GM19455 (cell line): ENCODE measurements around the gene MYOM1.

ENCODE experiments used
- ATAC-seq: cut with Tn5 transposase; IDR thresholded peaks from one replicate; pipeline ENCODE4 v1.9.1; 2021; ENCODE audit not compliant: unreplicated experiment

The MYOM1 gene

DNA sequence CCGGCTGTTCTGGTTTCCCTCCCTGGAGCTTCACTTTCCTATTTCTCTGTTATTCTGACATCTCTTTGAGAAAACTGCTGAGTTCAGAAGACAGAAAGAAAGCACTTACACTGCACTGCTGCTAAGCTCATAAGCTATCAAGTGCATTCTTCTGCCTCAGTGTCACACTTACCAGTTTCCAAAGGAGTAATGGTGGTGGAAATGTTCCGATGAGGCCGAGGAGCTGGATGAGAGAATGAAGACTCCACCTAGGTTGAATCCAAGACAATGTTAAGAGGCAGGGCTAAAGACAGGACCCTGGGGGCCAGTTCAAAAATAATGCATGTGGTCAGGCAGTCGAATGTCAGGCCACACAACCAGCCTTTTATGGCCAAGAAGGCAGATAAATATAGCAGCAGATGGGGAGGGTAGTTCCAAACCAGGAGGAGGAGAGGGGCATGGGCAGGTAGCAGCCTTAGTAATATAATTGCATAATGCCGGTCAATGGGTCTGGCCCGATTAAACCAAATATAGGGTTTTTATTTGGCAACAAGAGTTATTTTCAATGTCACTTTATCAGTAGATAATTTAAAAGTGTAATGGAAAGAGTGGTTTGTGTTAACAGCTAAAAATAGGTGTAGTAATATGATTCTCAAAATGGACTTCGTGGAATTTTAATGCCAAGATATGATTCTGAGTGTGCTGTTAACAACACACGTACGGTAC lies at the start of gene MYOM1:
MYOM1 (minus strand) TSS at position 338 of the 705 bp plus-strand sequence. CDS start 4,745 bp downstream, outside the sequence.
- ATAC-seq, result no peak

DNA sequence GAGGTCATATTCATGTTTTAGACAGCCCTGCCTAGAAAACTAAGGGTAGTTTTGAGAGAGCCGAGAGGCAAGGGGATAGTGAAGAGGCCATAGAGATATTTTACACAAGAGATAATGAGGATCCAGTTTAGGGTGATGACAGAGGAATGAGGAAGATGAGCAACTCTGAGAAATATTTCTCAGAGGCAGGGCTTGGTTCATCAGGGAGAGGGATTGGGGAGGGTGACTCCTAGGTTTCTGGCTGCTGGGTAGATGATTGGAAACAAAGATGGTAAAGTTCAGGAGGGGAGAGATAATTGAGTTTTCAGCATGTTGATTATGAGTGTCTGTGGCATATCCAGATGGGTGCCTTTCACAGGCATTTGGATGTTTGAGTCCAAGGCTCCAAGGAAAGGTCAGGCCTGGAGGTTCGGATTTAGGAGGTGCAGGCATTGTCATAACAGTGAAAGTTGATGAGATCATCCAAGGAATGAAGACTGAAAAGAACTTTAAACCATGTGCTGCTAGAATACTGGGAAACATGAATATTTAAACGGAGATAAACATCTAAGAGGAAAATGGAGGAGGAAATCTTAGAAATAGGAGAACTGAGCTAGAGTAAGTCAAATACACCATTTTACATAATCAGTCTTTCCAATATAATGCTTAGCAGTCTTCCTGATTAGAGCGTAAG lies 49.6 kb upstream of the MYOM1 start:
- no peak for ATAC-seq

DNA sequence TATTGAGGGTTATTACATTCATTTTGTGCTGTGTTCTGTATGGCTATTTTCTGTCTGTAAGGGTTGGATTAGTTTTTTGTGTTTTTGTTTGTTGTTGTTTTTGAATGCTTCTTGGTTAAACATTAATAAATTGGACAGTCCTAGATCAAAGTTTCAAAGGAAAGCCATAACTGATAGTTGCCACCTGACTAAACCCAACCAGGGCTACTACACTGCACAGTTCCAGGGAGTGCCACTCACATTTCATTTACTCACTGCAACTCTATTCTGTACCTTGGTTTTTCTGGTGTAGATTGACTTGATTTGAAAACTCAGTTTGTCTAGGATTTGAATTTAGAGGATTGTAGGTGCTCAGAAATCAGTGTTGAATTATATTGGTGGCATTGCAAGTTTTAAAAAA lies 48.5 kb upstream of the MYOM1 start:
- ATAC-seq, result no peak

DNA sequence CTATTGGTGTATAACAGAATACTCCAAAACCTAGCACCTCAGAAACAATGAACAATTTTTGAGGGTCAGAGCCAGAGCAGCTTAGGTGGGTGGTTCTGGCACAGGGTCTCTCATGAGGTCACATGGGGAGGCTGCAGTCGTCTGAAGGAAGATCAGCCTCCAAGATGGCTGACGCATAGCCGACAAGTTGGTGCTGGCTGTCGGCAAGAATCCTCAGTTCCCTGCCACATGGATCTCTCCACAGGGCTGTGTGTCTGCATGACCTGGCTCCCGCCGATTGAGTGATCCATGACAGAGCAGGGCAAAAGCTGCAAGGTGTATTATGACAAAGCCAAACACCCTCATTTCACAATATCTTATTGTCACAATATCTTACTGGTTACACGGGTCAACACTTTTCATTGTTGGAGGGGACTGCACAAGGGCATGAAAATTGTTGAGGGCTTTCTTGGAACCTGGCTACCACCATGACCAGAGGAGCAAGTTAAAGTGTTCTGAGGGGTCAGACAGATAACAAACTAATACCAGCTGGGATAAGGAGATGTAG lies 46.4 kb upstream of the MYOM1 start:
- no peak for ATAC-seq

DNA sequence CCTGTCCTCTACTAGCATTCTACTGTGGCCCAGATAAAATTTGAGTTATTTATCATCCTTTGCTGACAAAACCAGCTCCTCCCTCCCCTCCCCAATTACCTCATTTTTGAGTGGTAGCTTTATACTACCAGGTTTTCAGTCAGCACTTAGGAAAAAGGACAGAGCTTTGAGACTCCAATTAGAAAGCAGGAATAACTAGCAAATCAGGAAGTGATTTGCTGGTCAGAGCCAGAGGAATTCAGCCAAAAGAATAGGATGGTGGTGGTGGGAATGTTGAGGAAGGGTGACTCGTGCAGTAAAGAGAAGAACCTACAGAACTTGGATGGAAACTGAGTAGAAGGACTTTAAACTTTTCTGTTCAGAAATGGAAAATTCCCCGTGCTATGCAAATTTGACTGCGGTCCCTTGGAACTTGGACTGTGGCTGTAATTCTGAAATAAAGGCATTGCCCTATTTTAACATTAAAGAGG lies 45.8 kb upstream of the MYOM1 start:
- ATAC-seq, result no peak

DNA sequence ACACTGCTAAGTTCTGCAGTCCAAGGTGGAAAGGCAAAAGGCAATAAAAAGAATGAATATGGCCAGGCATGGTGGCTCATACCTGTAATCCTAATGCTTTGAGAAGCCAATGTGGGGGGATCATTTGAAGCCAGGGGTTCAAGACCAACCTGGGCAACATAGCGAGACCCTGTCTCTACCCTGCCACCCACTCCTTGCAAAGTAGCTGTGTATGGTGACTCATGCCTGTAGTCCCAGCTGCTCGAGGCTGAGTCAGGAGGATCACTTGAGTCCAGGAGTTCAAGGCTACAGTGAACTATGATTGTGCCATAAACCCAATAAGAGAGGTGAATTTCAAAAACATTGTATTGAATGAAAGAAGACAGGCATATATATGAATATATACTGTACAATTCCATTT lies 44.6 kb upstream of the MYOM1 start:
- ATAC-seq, result no peak

DNA sequence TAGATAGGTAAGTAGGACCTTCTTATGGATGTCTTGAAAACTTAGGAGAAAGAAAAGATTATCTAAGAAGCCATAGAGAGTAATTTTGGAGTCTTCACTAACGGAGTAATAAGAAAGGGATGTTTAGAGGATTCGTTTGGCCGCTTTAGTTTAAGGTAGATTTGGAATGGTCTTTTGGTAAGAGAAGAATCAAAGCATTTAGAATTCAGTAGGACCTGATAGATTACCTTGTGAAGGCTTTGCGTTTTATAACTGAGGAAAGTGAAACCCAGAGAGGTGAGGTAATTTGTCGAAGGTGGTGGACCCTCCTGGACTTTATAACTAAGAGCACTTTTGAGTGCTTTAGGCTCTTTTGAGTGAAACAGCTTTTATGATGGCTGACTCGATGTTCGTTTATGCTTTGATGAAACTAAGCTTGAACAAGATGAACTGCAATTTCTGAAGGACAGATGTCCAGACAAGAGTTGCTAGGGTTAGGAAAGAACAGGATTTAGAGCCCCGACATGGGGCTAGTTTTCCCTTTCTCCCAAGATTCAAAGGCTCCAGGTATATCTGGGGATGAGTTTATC lies 43.4 kb upstream of the MYOM1 start:
- no peak for ATAC-seq

DNA sequence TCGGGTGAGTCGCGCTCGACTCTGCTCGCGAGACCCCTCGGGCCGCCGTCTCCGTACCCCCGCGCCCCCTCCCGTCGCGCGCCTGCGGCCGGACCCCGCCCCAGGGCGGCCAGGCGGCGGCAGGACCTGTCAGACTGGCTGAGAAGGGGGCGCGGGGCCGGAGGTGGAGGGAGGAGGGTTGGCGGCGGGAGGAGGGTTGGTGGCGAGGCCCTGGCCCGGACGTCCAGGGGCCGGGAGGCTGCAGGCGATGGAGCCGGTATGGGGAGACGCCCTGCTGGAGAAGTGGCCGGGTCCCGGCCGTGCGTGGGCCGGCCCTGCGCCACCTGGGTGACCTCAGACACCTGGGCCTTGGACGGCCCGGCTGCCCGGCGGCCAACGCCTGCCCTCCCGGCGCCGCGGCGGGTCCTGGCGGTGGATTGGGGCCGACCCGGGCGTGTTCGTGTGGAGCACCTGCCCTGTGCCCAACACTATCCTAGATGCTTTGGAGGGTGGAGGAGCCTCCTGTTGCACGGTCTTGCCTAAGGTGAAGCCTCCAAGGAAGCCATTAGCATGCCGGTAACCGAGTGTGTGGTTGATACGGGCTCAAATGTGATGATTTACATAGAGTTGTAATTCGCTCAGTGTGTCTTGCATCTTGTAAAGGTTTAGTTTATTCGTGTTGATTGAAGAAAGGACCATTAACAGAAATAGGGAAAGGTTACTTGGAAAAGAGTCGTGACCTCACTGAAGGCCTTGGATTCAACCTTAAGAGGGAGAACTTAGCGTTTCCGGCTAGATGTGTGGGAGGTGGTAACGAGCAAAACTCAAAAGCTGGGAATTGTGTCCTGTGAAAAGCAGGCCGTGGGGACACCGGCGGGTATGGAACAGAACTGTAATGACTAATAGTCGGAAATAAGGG lies 42.7 kb upstream of the MYOM1 start:
- peak; percentile 40 for ATAC-seq

DNA sequence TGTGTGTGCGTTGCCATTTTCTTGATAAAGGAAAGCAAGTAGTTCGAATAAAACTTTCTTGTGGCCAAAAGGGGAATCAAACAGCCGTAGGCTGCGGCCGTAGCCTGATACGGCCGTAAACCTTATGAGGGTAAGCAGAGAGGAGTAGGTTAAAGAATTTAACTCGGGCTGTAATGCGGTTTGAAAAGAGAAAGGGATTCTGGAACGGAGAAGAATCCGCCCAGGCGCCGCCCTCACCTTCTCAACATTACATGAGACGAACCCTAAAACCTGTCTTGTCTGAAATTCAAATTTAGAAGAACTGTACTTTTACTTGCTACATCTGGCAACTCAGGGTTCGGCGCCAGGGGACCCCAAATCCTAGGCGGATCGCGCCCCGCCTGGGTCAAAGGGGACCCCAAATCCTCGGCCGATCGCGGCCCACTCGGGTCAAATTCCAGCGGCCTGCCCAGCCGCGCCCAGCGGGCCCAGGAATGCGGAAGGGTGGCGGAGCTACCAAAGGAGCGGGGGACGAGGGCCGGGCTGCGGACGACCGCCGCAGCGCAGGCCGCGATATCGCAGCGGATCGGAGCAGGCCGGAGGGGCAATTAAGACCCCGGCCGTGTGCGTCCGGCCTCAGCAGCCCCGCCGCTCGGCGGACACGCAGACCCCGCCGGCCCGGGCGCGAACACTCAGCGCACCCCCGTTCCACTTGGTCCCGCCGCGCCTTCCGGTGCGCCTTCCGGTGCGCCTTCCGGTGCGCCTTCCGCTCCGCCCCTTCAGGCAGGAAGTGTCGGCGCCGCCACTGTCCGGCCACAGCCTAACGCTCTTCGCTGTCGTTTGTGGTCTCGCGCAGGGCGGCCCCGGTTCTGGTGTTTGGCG lies 41.8 kb upstream of the MYOM1 start, which contains the start of gene MYL12B:
MYL12B (plus strand) TSS at position 761 of the 861 bp plus-strand sequence. CDS start 10,766 bp downstream, outside the sequence.
- ATAC-seq, result peak; percentile 92

DNA sequence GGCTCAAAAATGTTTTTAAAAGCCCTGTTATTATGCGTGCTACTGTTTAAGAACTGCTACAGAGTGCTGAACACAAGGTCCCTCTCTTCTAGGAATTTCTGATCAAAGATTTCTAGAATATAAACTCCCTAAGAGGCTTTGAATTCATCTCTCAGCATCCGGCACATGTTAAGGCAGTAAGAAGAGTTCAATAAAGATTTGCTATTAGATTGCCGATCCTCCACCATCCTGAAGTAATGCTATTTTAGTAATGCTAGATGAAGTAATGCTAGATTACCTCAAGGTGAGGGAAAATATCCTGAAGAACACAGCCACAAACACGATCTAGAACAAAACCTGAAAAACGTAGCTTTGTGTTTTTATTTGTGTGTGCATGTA lies 41.2 kb upstream of the MYOM1 start:
- ATAC-seq, result no peak

DNA sequence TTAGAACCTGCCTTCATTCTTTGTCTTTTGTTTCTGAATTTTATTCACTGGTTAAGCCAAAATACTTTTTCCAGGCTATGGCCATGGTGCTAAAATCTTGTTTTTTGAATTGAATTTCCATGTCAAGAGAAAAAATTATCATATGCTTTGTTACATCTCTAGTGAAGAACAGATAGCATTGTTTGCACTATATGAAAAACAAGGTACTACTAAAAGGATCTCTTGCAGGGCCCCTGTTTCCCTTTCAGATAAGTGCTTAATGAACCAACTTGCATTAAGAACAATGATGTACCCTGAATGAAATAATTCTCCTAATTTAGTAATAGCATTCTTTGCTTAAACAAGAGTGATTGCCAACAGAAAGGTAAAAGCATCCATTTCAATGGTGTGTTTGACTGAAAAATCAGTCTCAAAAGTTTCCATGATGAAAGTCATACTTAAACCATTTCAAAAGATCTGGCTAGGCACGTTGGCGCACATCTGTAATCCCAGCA lies 37.9 kb upstream of the MYOM1 start:
- ATAC-seq, result no peak

DNA sequence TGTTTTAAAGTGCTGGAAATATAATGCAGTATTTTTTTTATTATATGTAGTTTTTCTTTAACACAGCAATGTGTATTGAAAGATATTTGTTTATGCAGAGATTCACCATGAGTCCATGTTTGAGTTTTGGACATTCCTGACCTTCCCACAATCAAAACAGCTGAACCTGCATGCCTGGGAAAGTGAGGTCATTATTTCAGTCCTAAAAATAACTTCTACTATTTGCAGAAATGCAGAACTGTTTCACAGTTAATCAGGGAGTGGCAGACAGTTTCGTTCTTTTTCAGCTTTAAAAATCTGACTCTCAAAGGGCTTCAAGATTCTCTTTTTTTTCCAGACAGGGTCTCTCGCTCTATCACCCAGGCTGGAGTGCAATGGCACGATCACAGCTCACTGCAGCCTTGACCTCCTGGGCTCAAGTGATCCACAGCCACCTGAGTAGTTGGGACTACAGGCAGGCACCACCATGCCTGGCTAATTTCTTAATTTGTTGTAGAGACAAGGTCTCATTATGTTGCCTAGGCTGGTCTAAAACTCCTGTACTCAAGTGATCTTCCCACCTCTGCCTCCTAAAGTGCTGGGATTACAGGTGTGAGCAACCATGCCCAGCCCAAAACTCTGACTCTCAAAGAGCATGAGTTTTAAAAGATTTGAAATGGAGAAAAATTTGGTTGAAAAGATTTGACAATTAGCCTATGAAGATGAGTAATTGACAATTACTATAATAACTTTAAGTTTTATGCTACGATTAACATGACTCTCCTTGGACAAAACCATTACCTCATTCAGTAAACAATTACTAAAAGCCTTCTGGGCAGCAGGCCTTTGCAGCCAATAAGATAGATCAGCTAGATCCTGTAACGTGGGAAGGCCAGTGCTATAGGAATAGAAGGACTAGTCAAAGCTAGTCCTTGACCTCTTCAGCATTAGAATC lies 37.2 kb upstream of the MYOM1 start:
- ATAC-seq, result no peak

DNA sequence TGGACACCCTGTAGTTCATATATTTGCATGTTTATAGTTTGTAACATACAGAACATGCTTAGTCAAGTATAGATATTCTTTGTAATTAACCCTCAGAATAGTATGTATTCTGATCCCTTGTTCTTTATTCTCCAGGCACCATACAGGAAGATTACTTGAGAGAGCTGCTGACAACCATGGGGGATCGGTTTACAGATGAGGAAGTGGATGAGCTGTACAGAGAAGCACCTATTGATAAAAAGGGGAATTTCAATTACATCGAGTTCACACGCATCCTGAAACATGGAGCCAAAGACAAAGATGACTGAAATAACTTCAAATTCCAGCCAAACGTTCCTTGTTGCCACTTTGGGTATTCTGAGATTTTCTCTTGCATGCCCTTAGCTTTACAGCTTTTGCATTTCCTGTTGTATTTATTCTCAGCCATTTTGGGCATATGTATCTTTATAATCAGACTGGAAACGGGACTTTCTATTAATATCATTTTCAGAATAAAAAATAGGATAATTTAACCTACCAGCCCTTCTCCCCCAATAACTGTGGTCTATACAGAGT lies 35.9 kb upstream of the MYOM1 start:
- no peak for ATAC-seq

DNA sequence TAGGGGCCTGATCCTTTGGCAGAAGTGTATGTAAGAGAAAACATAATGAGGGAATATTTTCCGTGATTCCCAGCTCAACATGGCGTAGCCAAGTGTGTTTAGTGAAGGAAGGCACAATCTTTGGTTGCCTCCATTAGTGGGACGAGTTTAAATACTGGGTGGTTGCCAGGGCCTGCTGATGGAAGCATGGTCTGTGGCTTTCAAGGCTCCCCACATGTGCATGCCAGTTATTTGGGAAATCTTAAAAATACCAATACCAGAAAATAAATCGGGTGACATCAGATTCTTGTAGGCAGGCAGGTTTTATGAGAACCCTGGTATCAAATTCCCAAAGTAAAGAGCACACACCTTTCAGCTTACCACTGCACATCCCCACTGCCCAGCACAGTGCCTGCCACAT lies 35.0 kb upstream of the MYOM1 start:
- ATAC-seq, result no peak

DNA sequence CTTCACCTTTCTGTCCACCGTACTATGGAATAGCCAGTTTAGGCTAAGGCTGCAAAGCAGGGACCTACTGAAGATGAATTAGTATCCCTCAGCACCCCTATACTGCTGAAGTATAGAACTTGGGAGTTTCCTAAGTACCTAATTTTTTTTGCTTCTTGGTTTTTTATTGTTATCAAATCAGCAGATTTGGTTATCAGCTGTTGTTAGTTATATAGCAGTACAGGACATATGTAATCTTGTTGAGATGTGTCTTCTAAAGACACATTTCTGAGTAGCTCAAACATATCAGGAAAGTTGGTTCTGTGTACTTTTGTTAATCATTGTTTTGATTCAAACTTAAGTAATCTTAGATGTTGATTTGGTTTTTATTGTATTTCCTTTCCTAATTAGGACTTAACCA lies 33.1 kb upstream of the MYOM1 start:
- ATAC-seq, result no peak

DNA sequence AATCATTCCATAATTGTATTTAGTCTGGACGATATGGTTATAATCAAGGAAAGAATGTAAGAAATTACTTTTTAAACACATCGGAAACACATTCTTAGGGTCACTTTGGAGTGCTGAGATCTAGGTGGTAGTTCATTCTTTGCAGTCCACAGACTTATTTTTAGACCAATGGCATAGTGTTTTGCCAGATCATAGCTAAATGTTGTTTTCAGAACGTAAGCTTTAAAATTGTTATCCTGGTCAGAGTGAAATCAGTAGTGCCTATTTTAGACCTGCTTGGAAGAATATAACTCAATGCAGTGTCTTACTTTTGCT lies 32.2 kb upstream of the MYOM1 start:
- no peak for ATAC-seq

DNA sequence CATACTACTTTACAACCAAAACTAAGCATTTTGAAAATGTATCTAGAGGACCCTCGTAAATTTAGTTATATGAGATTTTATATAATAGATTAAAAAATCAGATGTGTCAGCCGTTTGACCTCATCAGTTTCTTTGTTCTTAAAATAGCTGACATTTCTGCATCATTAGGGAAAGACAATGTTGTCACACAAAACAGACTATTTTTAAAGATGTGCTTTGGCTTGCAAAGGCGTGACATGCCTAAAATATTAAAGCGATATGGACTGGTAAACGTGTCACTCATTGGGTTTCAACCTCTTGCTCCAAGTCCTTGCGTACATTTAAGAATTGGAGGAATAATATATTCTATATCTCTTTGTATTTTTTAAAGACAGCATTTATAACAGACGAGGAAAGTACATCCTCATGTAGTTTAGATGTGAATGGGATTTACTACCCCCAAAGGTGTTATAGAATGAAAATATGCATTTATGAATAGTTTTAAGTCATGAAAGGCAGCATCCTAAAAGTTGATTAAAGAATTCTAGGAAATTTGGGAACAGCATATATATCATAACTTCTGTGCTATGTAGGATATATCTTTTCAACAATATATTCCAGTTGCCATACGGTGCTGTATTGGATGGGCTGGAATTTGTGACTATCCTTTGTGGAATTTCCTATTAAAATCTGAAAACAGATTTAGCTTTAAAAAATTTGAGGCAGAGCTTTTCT lies 31.6 kb upstream of the MYOM1 start:
- ATAC-seq, result no peak
